B cell (primary cell): ENCODE results near the gene GPR137B. TPM values are rescaled to one million over a fixed set of nuclear protein-coding genes. Genes with fewer than 3 reads are reported as not detected.

Source experiments
- ATAC-seq: fragments of 200-7000 bp; cut with Tn5 transposase; one replicate; pipeline ENCODE4 v1.10.0; 2021; ENCODE audit warnings: low read depth, mild to moderate bottlenecking, moderate number of reproducible peaks, moderate library complexity
- CTCF ChIA-PET: fragments of 350-600 bp; sonication (Branson Sonifier 250); formaldehyde crosslinking; loops from one replicate; lab custom pipeline; 2021; ENCODE audit warnings: antibody characterized with exemption, inconsistent platforms; lab: Charles Lee
- POLR2A ChIA-PET: fragments of 350-600 bp; sonication (Branson Sonifier 250); formaldehyde crosslinking; loops from one replicate; lab custom pipeline; 2021; ENCODE audit warnings: antibody characterized with exemption; lab: Charles Lee
- DNase-seq: peaks from one replicate; pipeline ENCODE4 v3.0.0; 2013
- H2AFZ ChIP-seq: 2 replicates; pipeline ENCODE4 v1.6.1; 2012; ENCODE audit warnings: mild to moderate bottlenecking, low read depth, low read length; ENCODE audit not compliant: insufficient read depth, poor library complexity, severe bottlenecking
- H3K27ac ChIP-seq, 2 donors: 1 replicate in 1 of 2; 2 replicates in 1 of 2; pipeline ENCODE4 v1.5.1; 2012 to 2013; ENCODE audit warnings: low read length in 2 of 2, mild to moderate bottlenecking in 2 of 2, moderate library complexity in 1 of 2
- H3K27me3 ChIP-seq, 4 experiments: fragments of 200-600 bp in 1 of 4; sonication (generic) in 1 of 4; replicated peaks in 1 of 4; 1 replicate in 2 of 4; 2 replicates in 2 of 4; pipeline versions ENCODE4 v1.6.1 to v1.7.0; 2013 to 2016; ENCODE audit warnings: low read length in 3 of 4, mild to moderate bottlenecking in 2 of 4, mixed read lengths in 1 of 4, moderate library complexity in 1 of 4; ENCODE audit not compliant: insufficient read depth in 4 of 4, control insufficient read depth in 3 of 4; ENCODE audit errors: control extremely low read depth in 1 of 4
- H3K36me3 ChIP-seq, 2 experiments: replicated peaks in 1 of 2; 1 replicate in 1 of 2; 2 replicates in 1 of 2; pipeline versions ENCODE4 v1.6.1 to v1.7.1; 2013; ENCODE audit warnings: low read length in 1 of 2; ENCODE audit not compliant: insufficient read depth in 2 of 2, control insufficient read depth in 1 of 2; ENCODE audit errors: control extremely low read depth in 1 of 2, extremely low read depth in 1 of 2
- H3K4me1 ChIP-seq, 2 donors: fragments of 200-600 bp in 1 of 2; sonication (generic) in 1 of 2; 1 replicate in 1 of 2; 2 replicates in 1 of 2; pipeline versions ENCODE4 v1.5.1 to v1.6.1; 2013 to 2017; ENCODE audit warnings: low read length in 2 of 2; ENCODE audit not compliant: control insufficient read depth in 2 of 2, insufficient read depth in 2 of 2
- H3K4me2 ChIP-seq: replicated peaks from 2 replicates; pipeline ENCODE3; 2012; ENCODE audit warnings: mild to moderate bottlenecking, low read depth, low read length; ENCODE audit not compliant: poor library complexity, severe bottlenecking
- H3K4me3 ChIP-seq, 5 experiments: fragments of 200-600 bp in 1 of 5; sonication (generic) in 1 of 5; 1 replicate in 3 of 5; 2 replicates in 2 of 5; pipeline versions ENCODE4 v1.5.1 to v1.7.0; 2011 to 2016; ENCODE audit warnings: low read length in 4 of 5, mild to moderate bottlenecking in 4 of 5, low read depth in 2 of 5, control low read depth in 1 of 5, moderate library complexity in 1 of 5; ENCODE audit not compliant: insufficient read depth in 1 of 5; ENCODE audit errors: control extremely low read depth in 1 of 5, extremely low read depth in 1 of 5
- H3K79me2 ChIP-seq: fragments of 200-600 bp; sonication (generic); one replicate; pipeline ENCODE4 v1.6.0; 2016; ENCODE audit warnings: low read length; ENCODE audit not compliant: control insufficient read depth, insufficient read depth
- H3K9ac ChIP-seq: fragments of 200-600 bp; sonication (generic); 2 replicates; pipeline ENCODE4 v1.6.1; 2017; ENCODE audit warnings: mild to moderate bottlenecking, low read length, moderate library complexity
- H3K9me3 ChIP-seq, 3 donors: one replicate each; pipeline versions ENCODE4 v1.6.1 to v1.7.1; 2013; ENCODE audit warnings: low read length in 2 of 3; ENCODE audit not compliant: control insufficient read depth in 2 of 3, insufficient read depth in 1 of 3; ENCODE audit errors: control extremely low read depth in 1 of 3
- H4K20me1 ChIP-seq: 2 replicates; pipeline ENCODE4 v1.6.0; 2012; ENCODE audit warnings: mild to moderate bottlenecking, low read length; ENCODE audit not compliant: insufficient read depth, control insufficient read depth, poor library complexity, severe bottlenecking
- H3K27ac Mint-ChIP-seq: one replicate; pipeline ENCODE4 v1.8.0; 2021; ENCODE audit warnings: mixed read lengths
- H3K27me3 Mint-ChIP-seq: one replicate; pipeline ENCODE4 v1.8.0; 2021; ENCODE audit warnings: mixed read lengths
- H3K4me1 Mint-ChIP-seq: one replicate; pipeline ENCODE4 v1.8.0; 2021; ENCODE audit warnings: mixed read lengths
- H3K4me3 Mint-ChIP-seq: one replicate; pipeline ENCODE4 v1.8.0; 2021; ENCODE audit warnings: mixed read lengths
- H3K9me3 Mint-ChIP-seq: one replicate; pipeline ENCODE4 v1.8.0; 2022; ENCODE audit warnings: mixed read lengths; ENCODE audit not compliant: insufficient read depth
- CTCF ChIP-seq: fragments of 200-600 bp; IDR thresholded peaks from one replicate; pipeline ENCODE4 v1.8.0; 2022; ENCODE audit warnings: antibody characterized with exemption, mild to moderate bottlenecking
- EZH2 ChIP-seq: IDR thresholded peaks from 2 replicates; pipeline ENCODE4 v1.6.1; 2012; ENCODE audit warnings: borderline replicate concordance, low read depth, mild to moderate bottlenecking, moderate library complexity, low read length; ENCODE audit not compliant: insufficient read depth, poor library complexity, severe bottlenecking
- WGBS: methylation state at CpG from one replicate; pipeline ENCODE4 v1.1.5; 2013; ENCODE audit warnings: missing lambda C conversion rate; ENCODE audit not compliant: insufficient coverage; 5-methylcytosine and 5-hydroxymethylcytosine counted together
- intact Hi-C: fragments of 100-400 bp; cut with micrococcal nuclease; formaldehyde crosslinking; loops from one replicate; pipeline ENCODE4 v1.10.0; 2022
- polyA plus RNA-seq: library from polyadenylated mRNA; depleted of rRNA; stranded (reverse); fragments of >200 nt; gene quantifications from 2 replicates; pipeline ENCODE4 v1.2.3, GENCODE V29; 2012
- total RNA-seq, 2 donors: library from RNA; stranded (reverse); fragments of 120-200 nt in 1 of 2; gene quantifications; 1 replicate in 1 of 2; 2 replicates in 1 of 2; pipeline versions ENCODE4 v1.2.3 to v1.2.4, GENCODE V29; 2013 to 2022

GPR137B gene
- total and polyA plus RNA-seq, 2 donors (not counting 1 experiment from before 2014, with no cell fraction given) = 1.5 to 11.8 TPM

DNA sequence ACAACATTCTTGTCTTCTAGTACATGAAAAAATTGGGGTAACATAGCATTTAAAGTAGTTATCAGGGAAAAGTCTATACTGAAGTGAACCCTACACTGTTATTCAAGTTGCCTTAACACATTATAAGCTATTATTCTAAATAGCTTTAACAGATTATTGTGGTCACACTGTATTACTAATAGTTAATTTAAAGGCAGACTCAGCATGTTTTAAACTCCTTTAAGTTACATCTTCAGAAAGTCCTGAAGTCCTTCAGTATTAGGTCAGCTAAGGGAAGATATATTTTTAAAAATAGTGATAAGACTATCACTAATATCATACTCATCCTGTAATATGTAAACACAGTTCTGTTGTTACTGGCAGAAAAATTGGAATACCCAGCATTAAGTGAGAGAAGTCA, 67.4 kb downstream of the GPR137B start:
- no peak for ATAC-seq
- Histone ChIP-seq H3K27ac (no peak overlapping the region), H3K9ac (no peak overlapping the region), H3K4me1 (no peaks in the 10 kb centered on the region), H3K4me3 (no peak overlapping the region), H3K36me3 (peaks cover 0 to 7% of the 10 kb centered on the region in 2 experiments), H3K79me2 (no peaks in the 10 kb centered on the region), H4K20me1 (no peaks in the 10 kb centered on the region), H2AFZ (no peak overlapping the region), H3K9me3 (no peaks in the 10 kb centered on the region), H3K4me2 (no peak overlapping the region), H3K27me3 (no peaks in the 10 kb centered on the region)
- ChIA-PET CTCF (no interaction called here), POLR2A (no interaction called here)
- no peaks in the 10 kb centered on the region for H3K9me3 Mint-ChIP-seq
- H3K27ac Mint-ChIP-seq = no peak overlapping the region
- no peaks in the 10 kb centered on the region for H3K4me1 Mint-ChIP-seq
- TF ChIP-seq CTCF = no peak
- TF ChIP-seq EZH2 = no peak
- intact Hi-C loops = no loop called here
- no peaks in the 10 kb centered on the region for H3K27me3 Mint-ChIP-seq
- no peak for DNase-seq
- H3K4me3 Mint-ChIP-seq = no peak overlapping the region

- no peak overlapping the region for H3K27ac Mint-ChIP-seq
- 98% methylated on average over 5 of the region's 5 CpGs for WGBS
Observed at GRCh38 chr1:236211815-236212214, 69.5 kb downstream of the GPR137B start.

More at GRCh38 chr1:236211815-236212214, 69.5 kb downstream of the GPR137B start:
- Histone ChIP-seq H3K4me1 (no peaks in the 10 kb centered on the region), H4K20me1 (no peaks in the 10 kb centered on the region), H3K9me3 (no peaks in the 10 kb centered on the region), H3K36me3 (peaks cover 8% of the 10 kb centered on the region in 2 experiments), H2AFZ (no peak overlapping the region), H3K27ac (no peak overlapping the region), H3K27me3 (no peaks in the 10 kb centered on the region), H3K79me2 (no peaks in the 10 kb centered on the region), H3K9ac (no peak overlapping the region), H3K4me2 (no peak overlapping the region), H3K4me3 (no peak overlapping the region)
- Mint-ChIP-seq H3K27me3 (no peaks in the 10 kb centered on the region), H3K9me3 (no peaks in the 10 kb centered on the region), H3K4me3 (no peak overlapping the region), H3K4me1 (no peaks in the 10 kb centered on the region)
- no peak for ATAC-seq
- intact Hi-C loops = no loop called here
- POLR2A ChIA-PET = no interaction called here
- DNase-seq = no peak
- TF ChIP-seq CTCF = no peak
- no peak for TF ChIP-seq EZH2
- CTCF ChIA-PET = no interaction called here
